ENCODE measurements around the gene PPIF.
"Not testable (repeated sequence)": the region's sequence is repeated elsewhere in the genome, so short reads cannot be mapped to it uniquely, and the experiment has no call there.

The PPIF gene

GRCh38 chr10:79332610-79333315 lies 14.5 kb upstream of the PPIF start:
- not testable (repeated sequence) for DNase-seq

DNA sequence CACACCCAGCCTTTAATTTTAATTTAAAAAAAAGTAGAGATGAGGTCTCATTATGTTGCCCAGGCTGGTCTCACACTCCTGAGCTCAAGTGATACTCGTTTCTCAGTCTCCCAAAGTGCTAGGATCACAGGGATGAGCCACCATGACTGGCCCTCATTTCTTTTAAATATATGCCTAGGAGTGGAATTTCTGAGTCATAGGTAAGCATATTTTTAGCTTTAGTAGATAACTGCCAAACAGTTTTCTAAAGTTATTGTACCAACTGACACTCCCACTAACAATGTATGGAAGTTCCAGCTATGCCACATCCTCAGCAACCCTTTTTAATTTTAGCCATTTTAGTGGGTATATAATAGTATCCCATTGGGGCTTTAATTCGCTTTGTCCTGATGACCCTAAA lies 13.8 kb upstream of the PPIF start:
- DNase-seq, result no peak

GRCh38 chr10:79334573-79334972 lies 12.7 kb upstream of the PPIF start:
- no peak for DNase-seq

GRCh38 chr10:79335094-79335469 lies 12.2 kb upstream of the PPIF start:
- DNase-seq, result no peak

DNA sequence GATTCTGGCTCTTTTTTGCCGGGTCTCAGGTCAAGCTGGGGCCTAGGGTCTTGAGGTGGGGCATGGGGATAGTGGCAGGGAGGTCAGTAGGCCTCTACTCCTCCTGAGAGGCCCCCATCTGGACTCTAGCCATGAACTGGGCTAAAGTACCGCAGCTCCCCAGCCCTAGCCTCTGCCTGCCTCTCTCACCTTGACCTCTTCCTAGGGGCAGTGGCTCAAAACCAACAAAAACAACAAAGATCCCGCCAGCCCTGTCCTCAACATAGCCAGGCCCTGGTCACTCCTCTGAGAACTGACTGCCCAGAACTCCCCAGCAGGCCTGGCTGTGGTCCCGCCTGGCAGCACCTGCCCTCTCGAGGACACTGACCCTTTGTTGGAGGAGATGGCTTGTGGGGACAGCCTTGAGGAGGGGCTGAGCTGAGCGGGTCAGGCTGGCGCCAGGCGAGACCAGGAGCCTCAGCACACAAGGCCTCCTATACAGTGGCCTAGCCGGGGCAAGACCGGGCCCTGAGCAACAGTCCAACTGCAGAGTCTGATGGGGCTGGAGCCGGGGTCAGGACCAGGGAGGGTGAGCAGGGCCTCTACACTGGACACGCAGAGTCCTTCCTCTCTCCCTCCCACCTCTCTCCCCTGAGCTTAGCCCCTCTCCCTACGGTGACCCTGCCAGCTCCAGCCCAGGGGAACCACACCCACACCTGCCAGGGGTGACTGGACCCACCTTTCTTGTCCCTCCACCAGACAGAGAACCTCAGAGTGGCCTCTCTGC lies 11.6 kb upstream of the PPIF start:
- DNase-seq, result no peak

DNA sequence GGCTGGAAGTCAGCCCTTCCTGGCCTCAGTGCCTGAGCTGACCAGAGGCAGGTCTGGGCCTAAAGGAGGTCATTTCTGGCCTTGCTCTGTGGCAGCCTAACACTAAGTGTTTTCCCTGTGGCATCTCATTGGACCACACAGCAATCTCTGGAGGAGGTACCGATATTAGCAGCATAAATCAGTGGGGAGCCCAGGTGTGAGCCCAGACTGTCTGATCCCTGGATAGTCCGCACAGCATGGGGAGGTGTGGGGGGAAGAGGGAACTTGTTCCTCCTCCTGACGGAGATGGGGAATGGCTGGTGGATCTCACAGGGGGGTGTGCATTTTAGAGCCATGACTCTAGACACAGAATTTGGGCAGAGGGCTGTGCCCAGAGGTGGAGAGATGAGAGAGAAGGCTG lies 11.0 kb upstream of the PPIF start:
- DNase-seq, result no peak

GRCh38 chr10:79336739-79337138 lies 10.5 kb upstream of the PPIF start:
- DNase-seq, result no peak

DNA sequence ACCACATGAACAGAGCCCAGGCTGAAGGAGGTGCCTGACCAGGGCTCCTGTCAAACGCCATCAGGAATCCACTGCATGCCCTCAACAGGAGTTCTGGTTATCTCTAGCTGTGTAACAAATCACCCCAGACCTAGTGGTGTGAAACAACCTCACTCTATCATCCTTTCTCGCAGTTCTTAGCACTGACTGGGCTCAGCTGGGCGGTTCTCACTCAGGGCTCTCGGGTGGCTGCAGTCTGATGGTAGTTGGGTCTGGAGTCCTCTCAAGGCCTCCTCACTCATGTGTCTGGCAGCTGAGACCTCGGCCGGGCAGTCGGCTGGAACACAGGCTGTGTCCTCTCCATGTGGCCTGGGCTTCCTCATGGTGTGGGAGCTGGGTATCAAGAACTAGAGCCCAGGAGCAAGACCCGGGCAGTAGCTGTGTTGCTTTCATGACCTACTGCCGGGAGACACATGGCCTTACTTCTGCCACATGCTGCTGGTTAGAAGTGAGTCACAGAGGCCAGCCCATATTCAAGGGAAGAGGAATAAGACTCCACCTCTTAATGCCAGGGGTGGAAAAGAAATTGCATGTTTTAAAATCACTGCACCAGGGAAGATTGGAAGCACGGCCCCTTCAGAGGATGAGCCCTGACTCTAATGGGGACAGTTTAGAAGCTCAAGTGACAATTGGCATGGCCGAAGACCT lies 9.3 kb upstream of the PPIF start:
- DNase-seq, result not testable (repeated sequence)

- DNase-seq, result no peak
Measured at GRCh38 chr10:79339266-79339665, 8.0 kb upstream of the PPIF start.

DNA sequence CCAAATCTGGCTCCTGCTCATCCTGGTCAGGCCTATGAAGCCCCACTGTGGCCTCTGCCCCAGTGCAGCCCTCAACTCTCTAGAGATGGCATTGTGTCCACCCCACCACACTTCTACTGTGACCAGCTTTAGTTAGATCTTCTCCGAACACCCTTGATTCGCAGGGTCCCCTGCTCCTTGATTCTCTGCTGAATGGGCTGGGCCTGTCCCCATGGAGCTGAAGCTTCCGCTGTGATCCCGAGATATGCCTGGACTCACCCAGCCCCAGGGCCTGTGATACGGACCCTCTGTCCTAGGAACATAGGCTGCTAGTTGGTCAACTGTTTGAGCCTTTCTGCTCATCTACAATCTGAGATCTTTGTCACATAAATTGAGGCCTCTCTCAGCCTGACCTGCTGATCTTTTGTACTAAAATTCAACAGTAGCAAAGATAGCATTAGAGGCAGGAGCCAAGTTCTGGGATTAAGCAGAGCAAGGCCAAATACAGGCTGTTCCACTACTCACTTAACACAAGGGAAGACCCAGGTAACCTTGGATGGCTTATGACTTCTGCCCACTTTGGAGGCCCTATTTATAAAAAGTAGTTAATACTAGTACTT lies 6.5 kb upstream of the PPIF start:
- DNase-seq, result no peak

DNA sequence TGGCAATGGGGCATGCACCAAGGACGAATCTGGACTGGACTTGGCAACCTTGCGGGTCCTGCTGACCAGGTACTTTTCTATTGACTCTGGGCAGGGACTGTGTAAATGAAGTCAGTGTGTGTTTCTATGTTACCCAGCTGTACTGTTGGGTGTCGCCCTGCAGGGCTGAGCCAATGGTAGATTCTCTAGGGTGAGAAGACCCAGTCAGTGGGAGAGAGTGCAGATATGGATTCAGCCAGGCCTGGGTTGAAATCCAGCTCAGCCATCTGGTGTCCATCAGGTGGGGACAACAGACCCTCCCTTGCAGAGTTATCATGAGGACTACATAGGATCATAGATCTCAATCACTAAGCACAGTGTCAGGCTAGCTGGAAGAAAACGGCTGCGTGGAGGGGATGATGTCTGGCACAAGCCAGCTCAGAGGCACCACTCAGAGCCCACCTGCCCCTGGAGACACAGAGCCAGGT lies 4.9 kb upstream of the PPIF start:
- DNase-seq, result no peak

DNA sequence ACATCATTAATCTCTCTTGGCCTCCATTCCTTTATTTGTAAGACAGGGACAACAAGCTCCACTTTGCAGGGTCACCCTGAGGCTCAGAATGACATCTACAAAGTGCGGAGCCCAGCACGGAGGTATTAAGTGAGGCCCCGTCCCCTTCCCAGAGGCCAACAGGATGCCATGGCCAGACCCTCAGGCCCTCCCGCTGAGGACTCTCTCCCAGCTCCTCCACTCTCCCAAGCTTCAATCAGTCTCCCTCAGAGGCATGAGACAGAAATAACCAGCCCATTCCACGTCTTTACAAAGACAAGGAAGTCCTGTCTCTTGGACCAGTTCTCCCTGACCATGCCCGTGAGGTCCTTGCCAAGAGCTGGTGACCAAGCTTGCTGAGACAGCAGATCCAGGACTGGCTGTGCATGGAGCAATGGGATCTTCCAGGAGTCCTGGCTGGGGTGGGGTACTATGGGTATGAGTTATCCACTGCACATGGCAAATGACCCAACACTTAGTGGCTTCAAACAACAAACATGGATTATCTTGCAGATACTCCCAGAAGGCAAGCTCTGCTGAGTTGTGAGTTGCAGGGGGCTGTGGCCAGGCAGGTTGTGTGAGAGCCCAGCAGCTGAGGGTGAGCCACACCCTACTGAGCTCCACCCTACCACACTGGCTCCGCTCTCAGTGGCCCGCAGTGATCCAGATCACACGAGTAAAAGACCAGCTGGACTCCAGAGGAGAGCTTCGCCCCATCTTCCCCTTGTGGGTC lies 4.3 kb upstream of the PPIF start:
- DNase-seq, result no peak

DNA sequence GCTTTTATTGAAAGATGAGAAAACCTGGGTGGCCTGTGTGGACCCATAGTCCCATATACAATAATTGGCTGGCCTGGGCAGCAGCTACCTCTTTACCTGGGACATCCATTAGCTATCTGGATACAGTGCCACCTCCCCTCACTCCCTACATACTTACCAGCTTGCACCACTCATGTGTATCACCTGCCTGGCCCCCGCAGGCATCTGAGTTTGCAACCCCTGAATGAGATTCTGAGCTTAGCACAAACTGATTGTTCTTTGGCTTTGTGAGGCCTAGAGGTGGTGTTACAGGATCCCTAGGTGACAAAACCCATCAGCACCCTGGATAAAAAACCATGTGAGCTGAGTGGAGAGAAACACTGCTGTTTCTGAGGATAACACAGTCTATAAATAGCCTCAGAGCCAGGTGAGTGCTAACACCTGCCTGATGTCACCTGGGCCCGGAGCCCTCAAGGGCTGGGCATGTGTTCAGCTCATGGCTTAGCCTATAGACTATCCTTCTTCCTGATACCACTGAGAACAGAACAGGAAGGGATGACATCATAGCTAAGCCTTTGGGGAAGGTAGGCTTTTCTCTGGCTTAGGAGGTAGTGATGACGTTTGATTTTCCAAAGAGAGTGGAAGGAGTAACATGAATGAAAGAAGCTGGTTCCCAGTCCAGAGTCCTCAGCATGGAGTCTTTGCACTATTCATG lies 2.6 kb upstream of the PPIF start:
- no peak for DNase-seq

- no peak for DNase-seq
Measured at GRCh38 chr10:79345241-79346011, 1.8 kb upstream of the PPIF start.

- DNase-seq, result no peak
Measured at GRCh38 chr10:79346012-79346340, 1.3 kb upstream of the PPIF start.

GRCh38 chr10:79346388-79347225 lies 662 bp upstream of the PPIF start:
- DNase-seq, result no peak

- peak; percentile 20 for DNase-seq
Measured at GRCh38 chr10:79347894-79348639, 798 bp downstream of the PPIF start.

GRCh38 chr10:79348640-79348988 lies 1.3 kb downstream of the PPIF start:
- DNase-seq, result no peak

GRCh38 chr10:79349072-79349491 lies 1.8 kb downstream of the PPIF start:
- no peak for DNase-seq
